CD4-positive, alpha-beta T cell treated with Interferon alpha-2 for 1 hour (primary cell): ENCODE measurements around the gene DEFB131A.
"Not testable (repeated sequence)": the region's sequence is repeated elsewhere in the genome, so short reads cannot be mapped to it uniquely, and the experiment has no call there.

Source experiments
- DNase-seq, 2 donors: peaks; one replicate each; pipeline ENCODE4 v3.0.0-alpha.2; 2020 to 2022

Gene DEFB131A

DNA sequence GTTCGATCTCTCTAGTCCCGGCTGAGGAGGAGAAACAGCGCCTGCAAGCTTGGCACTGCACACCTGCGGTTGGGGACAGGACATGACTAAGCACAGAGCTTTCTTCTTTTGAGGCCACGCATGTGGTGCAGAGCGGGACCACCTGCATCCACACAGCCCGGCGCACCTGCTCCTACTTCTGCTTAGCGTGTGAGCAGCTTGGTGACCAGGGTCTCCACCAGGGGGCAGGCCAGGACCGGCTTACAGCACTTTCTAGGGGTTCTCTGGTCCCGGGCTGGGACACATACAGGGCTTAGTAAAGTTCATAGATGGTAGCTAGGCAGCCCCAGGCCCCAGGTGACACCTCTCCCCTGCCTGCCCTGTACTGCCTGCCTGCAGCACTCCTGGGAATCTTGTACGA is 51.2 kb downstream of the DEFB131A start:
- peak; percentile 45 to 46 for DNase-seq

DNA sequence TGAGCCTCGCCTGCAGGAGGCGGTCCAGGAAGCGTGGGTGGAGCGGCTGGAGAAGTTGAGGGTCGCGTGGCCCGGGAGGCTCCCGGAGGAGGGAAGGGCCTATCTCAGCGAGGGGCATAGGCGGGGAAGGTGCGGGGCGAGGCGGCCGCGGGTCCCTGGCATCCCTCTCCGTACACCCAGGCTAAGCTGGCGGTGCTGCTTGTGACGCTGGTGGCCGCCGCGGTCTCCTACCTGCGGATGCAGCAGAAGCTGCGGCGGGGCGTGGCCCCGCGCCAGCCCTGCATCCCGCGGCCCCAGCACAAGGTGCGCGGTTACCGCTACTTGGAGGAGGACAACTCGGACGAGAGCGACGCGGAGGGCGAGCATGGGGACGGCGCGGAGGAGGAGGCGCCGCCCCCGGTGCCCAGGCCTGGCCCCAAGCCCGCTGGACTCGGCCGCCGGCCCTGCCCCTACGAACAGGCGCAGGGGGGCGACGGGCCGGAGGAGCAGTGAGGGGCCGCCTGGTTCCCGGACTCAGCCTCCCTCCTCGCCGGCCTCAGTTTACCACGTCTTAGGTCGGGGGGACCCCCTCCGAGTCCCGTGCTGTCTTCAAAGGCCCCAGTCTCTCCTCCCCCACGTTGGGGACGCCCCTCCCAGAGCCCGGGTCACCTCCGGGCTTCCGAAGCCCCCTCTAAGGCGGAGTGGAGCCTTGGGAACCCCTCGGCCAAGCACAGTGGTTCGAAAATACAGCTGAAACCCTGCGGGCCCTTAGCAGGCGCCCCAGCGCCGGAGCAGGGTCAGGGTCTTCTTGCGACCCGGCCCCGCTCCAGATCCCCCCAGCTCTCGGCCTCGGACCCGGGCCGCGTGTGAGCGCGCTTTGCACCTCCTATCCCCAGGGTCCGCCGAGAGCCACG is 53.6 kb downstream of the DEFB131A start:
- DNase-seq = not testable (repeated sequence)

GRCh38 chr4:9498468-9499040 is 54.3 kb downstream of the DEFB131A start:
- not testable (repeated sequence) for DNase-seq

- DNase-seq = not testable (repeated sequence)
Measured at GRCh38 chr4:9499974-9500487, 55.8 kb downstream of the DEFB131A start.
